Stimulated activated CD8-positive, alpha-beta memory T cell treated with anti-CD3 and anti-CD28 coated beads, Interleukin-15, amount 100 ng/mL, for 1 hour (primary cell): ENCODE measurements around the gene KRTAP6-1.

Experiments
- DNase-seq: peaks from one replicate; pipeline ENCODE4 v3.0.0-alpha.2; 2020; ENCODE audit warnings: low read depth

The KRTAP6-1 gene

DNA sequence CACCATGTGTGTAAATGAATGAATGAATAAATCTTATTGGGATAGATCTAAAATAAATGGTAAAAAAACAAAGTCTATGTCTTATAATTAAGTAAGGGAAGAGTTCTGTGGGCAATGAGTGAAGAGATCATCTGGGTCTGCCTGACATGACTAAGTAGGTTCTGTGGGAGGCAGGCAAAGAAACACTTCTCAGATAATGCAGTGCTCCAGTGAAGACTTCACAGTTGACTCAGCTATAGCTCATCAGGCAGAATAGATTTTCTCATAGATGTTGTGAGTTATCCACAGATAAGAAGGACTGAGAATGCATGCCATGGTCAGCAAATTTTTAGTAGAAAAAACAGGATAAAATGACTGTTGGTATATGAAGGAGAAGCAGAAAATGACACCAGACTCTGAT, 36.0 kb downstream of the KRTAP6-1 start:
- no peak for DNase-seq

DNA sequence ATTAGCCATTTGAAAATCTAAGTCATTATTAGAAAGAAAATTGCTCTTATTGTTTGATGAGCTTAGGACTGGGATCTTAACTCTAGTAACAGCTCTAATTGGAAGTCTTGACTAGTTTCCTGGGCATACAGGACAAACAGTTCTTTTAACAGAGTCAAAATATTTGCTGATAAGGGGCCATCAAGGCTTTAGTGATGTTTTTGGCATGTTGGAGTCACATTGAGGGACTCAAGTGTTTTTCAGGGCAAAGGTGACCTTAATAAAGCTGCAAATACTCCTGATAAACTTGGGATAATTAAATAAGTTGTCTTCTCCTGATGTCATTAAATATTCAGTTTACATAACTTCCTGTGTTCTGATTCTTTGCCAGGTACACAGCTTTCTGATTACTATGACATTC, 46.1 kb downstream of the KRTAP6-1 start:
- no peak for DNase-seq

DNA sequence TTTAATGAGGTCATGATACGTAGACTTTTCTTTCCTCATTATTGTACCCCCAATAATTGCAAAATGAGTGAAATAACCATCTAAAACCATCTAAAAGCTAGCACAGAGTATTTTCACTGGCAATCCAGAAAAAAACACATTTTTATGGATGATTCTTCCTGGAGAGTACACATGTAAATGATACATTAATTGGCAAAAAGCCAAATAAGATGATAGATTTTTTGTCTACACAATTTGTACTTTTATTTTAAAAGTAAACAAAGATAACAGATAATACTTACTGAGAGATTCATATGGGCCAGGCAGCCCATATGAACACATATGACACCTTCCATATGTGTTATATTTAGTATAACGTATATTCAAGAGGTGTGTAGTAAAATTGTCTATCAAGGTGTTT, 50.1 kb downstream of the KRTAP6-1 start:
- DNase-seq = no peak
